Calu3 (cell line): Measurements from ENCODE around the gene CMTM6. TPM values are rescaled to one million over a fixed set of nuclear protein-coding genes. Genes with fewer than 3 reads are reported as not detected.

Source experiments
- BruUV-seq: library from RNA; stranded (reverse); fragments of 400-500 nt; replicated peaks from 2 replicates; lab custom pipeline; 2021; lab: Mats Ljungman, UMichigan
- CTCF ChIA-PET: fragments of 300-600 bp; sonication (Branson Sonifier 250); formaldehyde crosslinking; loops from one replicate; lab custom pipeline; 2022; ENCODE audit warnings: antibody characterized with exemption; lab: Charles Lee
- DNase-seq: peaks from one replicate; pipeline ENCODE4 v3.0.0; 2022
- H3K27ac Mint-ChIP-seq: one replicate; pipeline ENCODE4 v1.8.0; 2022; ENCODE audit warnings: mixed read lengths; ENCODE audit not compliant: unreplicated experiment
- H3K27me3 Mint-ChIP-seq: one replicate; pipeline ENCODE4 v1.8.0; 2022; ENCODE audit warnings: mixed read lengths; ENCODE audit not compliant: unreplicated experiment
- H3K36me3 Mint-ChIP-seq: one replicate; pipeline ENCODE4 v1.8.0; 2022; ENCODE audit warnings: mild to moderate bottlenecking, moderate library complexity, mixed read lengths; ENCODE audit not compliant: insufficient read depth, unreplicated experiment
- H3K4me1 Mint-ChIP-seq: one replicate; pipeline ENCODE4 v1.8.0; 2022; ENCODE audit warnings: mild to moderate bottlenecking, low read depth, mixed read lengths; ENCODE audit not compliant: unreplicated experiment
- H3K4me3 Mint-ChIP-seq: one replicate; pipeline ENCODE4 v1.8.0; 2022; ENCODE audit warnings: mild to moderate bottlenecking, low read depth, moderate library complexity, mixed read lengths; ENCODE audit not compliant: unreplicated experiment
- H3K9me3 Mint-ChIP-seq: one replicate; pipeline ENCODE4 v1.8.0; 2022; ENCODE audit warnings: low read depth, mixed read lengths; ENCODE audit not compliant: unreplicated experiment
- intact Hi-C: fragments of 100-400 bp; cut with micrococcal nuclease; formaldehyde crosslinking; loops from one replicate; pipeline ENCODE4 v1.10.0; 2022; ENCODE audit not compliant: unreplicated experiment
- microRNA-seq: library from miRNA; unstranded; fragments of <30 nt; microRNA quantifications from one replicate; pipeline ENCODE4 v1.2.0, GENCODE V29; 2022
- total RNA-seq: library from RNA; stranded (reverse); gene quantifications from 2 replicates; pipeline ENCODE4 v1.2.3, GENCODE V29; 2022
- TF ChIP-seq, protein P1 (sequence below): fragments of 200-600 bp; IDR thresholded peaks from one replicate; pipeline ENCODE4 v1.8.0; 2022; ENCODE audit warnings: antibody characterized with exemption; ENCODE audit not compliant: unreplicated experiment

The CMTM6 gene
- total RNA-seq, 1 experiment from 2014 or later, result 107 TPM

GRCh38 chr3:32434206-32434605 is 68.4 kb downstream of the CMTM6 start:
- Mint-ChIP-seq H3K9me3 (no peaks in the 10 kb centered on the region), H3K36me3 (peaks cover 52% of the 10 kb centered on the region), H3K4me1 (peaks cover 31% of the 10 kb centered on the region), H3K27ac (no peak overlapping the region), H3K27me3 (no peaks in the 10 kb centered on the region), H3K4me3 (no peak overlapping the region)
- DNase-seq, result no peak
- intact Hi-C loops, result no loop called here
- CTCF ChIA-PET, result no interaction called here
- BruUV-seq, result no TSS peak
- TF ChIP-seq, protein P1, sequence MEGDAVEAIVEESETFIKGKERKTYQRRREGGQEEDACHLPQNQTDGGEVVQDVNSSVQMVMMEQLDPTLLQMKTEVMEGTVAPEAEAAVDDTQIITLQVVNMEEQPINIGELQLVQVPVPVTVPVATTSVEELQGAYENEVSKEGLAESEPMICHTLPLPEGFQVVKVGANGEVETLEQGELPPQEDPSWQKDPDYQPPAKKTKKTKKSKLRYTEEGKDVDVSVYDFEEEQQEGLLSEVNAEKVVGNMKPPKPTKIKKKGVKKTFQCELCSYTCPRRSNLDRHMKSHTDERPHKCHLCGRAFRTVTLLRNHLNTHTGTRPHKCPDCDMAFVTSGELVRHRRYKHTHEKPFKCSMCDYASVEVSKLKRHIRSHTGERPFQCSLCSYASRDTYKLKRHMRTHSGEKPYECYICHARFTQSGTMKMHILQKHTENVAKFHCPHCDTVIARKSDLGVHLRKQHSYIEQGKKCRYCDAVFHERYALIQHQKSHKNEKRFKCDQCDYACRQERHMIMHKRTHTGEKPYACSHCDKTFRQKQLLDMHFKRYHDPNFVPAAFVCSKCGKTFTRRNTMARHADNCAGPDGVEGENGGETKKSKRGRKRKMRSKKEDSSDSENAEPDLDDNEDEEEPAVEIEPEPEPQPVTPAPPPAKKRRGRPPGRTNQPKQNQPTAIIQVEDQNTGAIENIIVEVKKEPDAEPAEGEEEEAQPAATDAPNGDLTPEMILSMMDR, result no peak

- Mint-ChIP-seq H3K27ac (no peak overlapping the region), H3K4me3 (no peak overlapping the region)
- no TSS peak for BruUV-seq
Measured at GRCh38 chr3:32432711-32433530, 69.7 kb downstream of the CMTM6 start.

DNA sequence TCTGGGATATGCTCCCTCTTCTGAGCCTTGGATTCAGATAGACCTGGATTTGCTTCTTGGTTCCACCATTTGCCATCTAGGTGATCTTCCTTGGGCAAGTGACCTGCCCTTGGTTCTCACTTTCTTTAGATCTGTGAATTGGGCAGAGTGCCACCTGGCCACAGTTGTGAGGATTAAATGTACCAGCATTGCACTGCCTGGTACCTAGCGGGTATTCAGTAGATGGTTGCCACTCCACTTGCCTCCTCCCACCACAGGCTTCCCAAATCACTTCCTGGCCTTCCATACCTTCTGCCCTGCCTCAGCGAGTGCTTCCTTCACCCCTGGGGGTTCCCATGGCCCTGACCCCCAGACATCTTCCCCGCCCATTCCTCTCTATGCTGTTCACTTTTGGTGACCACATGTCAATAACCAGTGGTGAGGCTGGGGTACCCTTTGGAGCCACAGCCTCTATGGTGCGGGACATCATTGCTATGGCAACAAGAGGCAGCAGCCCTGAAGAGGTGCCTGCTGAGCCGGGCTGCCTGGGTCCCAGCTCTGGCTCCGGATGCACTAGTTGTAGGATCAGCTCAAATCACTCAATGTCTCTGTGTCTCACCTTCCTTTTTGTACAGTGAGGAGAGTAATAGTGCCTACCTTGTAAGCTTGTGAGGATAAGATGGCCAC is 70.5 kb downstream of the CMTM6 start:
- CTCF ChIA-PET, result no interaction called here

More at GRCh38 chr3:32432711-32433530, 69.7 kb downstream of the CMTM6 start:
- TF ChIP-seq, protein P1, result no peak
- intact Hi-C loops, result no loop called here
- no peaks in the 10 kb centered on the region for H3K9me3 Mint-ChIP-seq
- H3K27me3 Mint-ChIP-seq, result no peaks in the 10 kb centered on the region
- CTCF ChIA-PET, result no interaction called here
- no peak for DNase-seq
- peaks cover 41% of the 10 kb centered on the region for H3K4me1 Mint-ChIP-seq
- H3K36me3 Mint-ChIP-seq, result peaks cover 46% of the 10 kb centered on the region

GRCh38 chr3:32431481-32431880 is 71.2 kb downstream of the CMTM6 start:
- Mint-ChIP-seq H3K36me3 (peaks cover 46% of the 10 kb centered on the region), H3K4me1 (peaks cover 47% of the 10 kb centered on the region), H3K9me3 (no peaks in the 10 kb centered on the region), H3K27me3 (no peaks in the 10 kb centered on the region), H3K4me3 (no peak overlapping the region), H3K27ac (no peak overlapping the region)
- BruUV-seq, result no TSS peak
- CTCF ChIA-PET, result no interaction called here
- TF ChIP-seq, protein P1, result no peak
- intact Hi-C loops, result no loop called here
- no peak for DNase-seq

More for the DNA sequence above, 70.5 kb downstream of the CMTM6 start:
- no peak overlapping the region for H3K27ac Mint-ChIP-seq
- TF ChIP-seq, protein P1, result no peak
- peaks cover 46% of the 10 kb centered on the region for H3K36me3 Mint-ChIP-seq
- no peak overlapping the region for H3K4me3 Mint-ChIP-seq
- peaks cover 47% of the 10 kb centered on the region for H3K4me1 Mint-ChIP-seq
- BruUV-seq, result no TSS peak
- H3K27me3 Mint-ChIP-seq, result no peaks in the 10 kb centered on the region
- no peak for DNase-seq
- H3K9me3 Mint-ChIP-seq, result no peaks in the 10 kb centered on the region
- intact Hi-C loops, result no loop called here

Small RNA genes lying within 50 kb of the gene (microRNA-seq; reads per million reads assigned to microRNA genes)
- not detected for gene MIR548AY

Other genes starting within 250 kb of the CMTM6 start
- 113 and 131 TPM in 2 replicates for gene CMTM7, start 111.0 kb downstream of the CMTM6 start, total RNA-seq
- gene DYNC1LI1, start 68.0 kb upstream of the CMTM6 start, total RNA-seq, result 25.4 and 29.8 TPM in 2 replicates
- 41.4 and 45.1 TPM in 2 replicates for gene CNOT10, start 182.3 kb upstream of the CMTM6 start, total RNA-seq